GM06990 (cell line): ENCODE data around the gene CCR9.

Source experiments
- DNase-seq: peaks from one replicate; pipeline ENCODE4 v3.0.0-alpha.2; 2011; ENCODE audit not compliant: insufficient read length; ENCODE audit errors: extremely low read depth
- H3K27me3 ChIP-seq: replicated peaks from 2 replicates; pipeline ENCODE4 v1.6.0; 2011; ENCODE audit warnings: low read length; ENCODE audit not compliant: control insufficient read depth, insufficient read depth
- H3K36me3 ChIP-seq: 2 replicates; pipeline ENCODE4 v1.5.1; 2011; ENCODE audit warnings: low read length; ENCODE audit not compliant: control insufficient read depth, insufficient read depth
- H3K4me3 ChIP-seq: replicated peaks from 2 replicates; pipeline ENCODE4 v1.5.1; 2011; ENCODE audit warnings: low read depth, mild to moderate bottlenecking, control low read depth, low read length
- TF ChIP-seq, protein P1 (sequence below): IDR thresholded peaks from 2 replicates; pipeline ENCODE4 v1.5.1; 2011; ENCODE audit warnings: low read length, control low read depth, mild to moderate bottlenecking, inconsistent platforms; ENCODE audit not compliant: insufficient read depth, poor library complexity, severe bottlenecking

The CCR9 gene

DNA sequence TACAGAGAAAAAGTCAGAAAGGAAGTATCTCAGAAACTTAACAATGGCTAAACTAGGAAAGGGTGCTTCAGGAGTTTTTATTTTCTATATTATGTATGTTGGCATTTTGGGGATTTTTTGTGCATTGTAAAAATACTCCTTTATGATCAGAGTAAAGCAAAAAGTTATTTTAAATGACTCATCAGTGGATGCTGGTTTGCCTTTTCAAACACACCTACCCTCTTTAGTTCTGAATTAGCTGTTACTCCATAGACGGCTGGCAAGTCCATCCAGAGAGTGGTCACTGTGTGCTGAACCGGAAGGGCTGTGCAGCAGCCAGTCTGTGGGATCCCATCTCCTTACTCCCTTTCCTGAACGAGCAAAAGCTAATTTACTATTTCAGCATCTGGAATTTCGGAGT lies 942 bp downstream of the CCR9 start:
- H3K36me3 ChIP-seq: no peaks in the 10 kb centered on the region
- no peak for DNase-seq

DNA sequence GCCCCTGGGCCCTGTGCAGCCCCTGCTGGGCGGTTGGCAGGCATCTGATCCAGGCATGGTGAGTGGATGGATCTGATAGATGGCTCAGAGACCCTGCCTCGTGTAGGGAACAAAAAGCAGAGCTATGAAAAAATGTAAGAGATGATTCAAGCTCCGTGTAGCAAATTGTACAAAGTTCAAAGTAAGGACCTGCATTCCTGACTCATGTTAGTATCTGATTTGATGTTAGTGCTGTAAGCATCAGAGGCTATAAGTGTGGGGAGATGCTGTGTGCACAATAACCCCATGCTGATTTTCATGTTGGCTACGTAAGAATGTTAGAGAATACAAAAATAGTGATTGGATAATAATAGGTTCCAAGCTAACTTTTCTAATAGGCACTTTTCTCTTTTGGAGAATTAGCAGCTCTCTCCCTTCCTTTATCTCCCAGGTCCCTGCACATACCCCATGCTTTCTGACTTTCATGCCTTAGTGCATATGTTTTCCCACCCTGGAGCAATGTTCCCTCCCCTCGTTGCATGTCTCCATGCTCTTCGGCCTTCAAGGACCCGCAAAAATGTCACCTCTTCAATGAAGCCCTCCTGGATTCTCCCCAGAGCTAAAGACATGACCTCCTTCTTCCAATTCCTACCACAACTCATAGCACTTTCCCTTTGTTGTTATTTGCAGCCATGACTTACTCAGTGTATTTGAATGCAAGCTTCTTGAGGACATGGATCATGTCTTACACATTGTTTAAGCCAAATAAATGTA lies 1.6 kb downstream of the CCR9 start:
- H3K4me3 ChIP-seq: no peak overlapping the region
- TF ChIP-seq, protein P1, sequence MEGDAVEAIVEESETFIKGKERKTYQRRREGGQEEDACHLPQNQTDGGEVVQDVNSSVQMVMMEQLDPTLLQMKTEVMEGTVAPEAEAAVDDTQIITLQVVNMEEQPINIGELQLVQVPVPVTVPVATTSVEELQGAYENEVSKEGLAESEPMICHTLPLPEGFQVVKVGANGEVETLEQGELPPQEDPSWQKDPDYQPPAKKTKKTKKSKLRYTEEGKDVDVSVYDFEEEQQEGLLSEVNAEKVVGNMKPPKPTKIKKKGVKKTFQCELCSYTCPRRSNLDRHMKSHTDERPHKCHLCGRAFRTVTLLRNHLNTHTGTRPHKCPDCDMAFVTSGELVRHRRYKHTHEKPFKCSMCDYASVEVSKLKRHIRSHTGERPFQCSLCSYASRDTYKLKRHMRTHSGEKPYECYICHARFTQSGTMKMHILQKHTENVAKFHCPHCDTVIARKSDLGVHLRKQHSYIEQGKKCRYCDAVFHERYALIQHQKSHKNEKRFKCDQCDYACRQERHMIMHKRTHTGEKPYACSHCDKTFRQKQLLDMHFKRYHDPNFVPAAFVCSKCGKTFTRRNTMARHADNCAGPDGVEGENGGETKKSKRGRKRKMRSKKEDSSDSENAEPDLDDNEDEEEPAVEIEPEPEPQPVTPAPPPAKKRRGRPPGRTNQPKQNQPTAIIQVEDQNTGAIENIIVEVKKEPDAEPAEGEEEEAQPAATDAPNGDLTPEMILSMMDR: no peak
- DNase-seq: no peak
- no peaks in the 10 kb centered on the region; the same call in 1 of the 2 replicates for H3K27me3 ChIP-seq
- H3K36me3 ChIP-seq: no peaks in the 10 kb centered on the region

More for the DNA sequence above, 942 bp downstream of the CCR9 start:
- no peak overlapping the region for H3K4me3 ChIP-seq
- TF ChIP-seq, protein P1: no peak
- no peaks in the 10 kb centered on the region; the same call in 1 of the 2 replicates for H3K27me3 ChIP-seq

DNA sequence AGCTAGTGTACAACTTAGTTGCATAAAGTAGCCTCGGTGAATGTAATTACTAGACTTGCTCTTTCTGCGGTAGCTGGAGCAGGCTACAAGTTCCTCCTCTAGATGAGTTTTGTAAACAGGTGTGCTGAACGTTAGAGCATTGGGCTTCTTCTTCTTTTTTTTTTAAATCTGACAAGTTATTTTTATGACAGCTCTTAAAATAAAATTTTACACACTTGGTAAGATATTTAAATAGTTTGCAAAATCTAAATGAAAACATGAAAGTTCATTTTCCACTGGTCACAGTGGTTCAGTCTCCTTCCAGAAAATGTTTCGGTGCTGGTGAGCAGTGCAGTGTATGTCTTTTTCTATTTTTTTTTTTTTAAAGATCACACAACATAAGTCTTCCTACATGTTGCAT lies 3.0 kb downstream of the CCR9 start:
- no peak for DNase-seq
- Histone ChIP-seq H3K27me3 (no peaks in the 10 kb centered on the region; the same call in 1 of the 2 replicates), H3K4me3 (no peak overlapping the region), H3K36me3 (no peaks in the 10 kb centered on the region)
- TF ChIP-seq, protein P1: no peak

DNA sequence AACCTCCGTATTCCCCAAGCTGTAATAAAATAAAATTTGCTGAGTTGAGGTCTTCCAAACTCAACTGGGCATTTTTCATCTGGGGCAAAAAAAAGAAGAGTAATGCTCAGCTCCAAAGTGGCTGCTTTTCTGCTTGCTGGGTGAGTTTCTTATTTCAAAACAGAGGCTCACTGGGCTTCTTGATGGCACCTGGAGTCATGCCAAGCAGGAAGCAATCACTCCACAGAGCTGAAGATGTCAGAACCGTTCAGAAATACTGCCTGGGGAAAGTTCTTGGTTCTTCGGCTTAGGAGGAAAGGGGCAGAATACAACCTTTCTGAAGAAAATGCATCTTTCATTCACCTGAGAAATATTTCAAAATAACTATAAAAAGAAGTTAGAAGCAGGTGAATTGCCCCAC lies 4.1 kb downstream of the CCR9 start:
- TF ChIP-seq, protein P1: no peak
- DNase-seq: no peak
- H3K4me3 ChIP-seq: no peak overlapping the region
- no peaks in the 10 kb centered on the region; the same call in 1 of the 2 replicates for H3K27me3 ChIP-seq
- H3K36me3 ChIP-seq: no peaks in the 10 kb centered on the region

DNA sequence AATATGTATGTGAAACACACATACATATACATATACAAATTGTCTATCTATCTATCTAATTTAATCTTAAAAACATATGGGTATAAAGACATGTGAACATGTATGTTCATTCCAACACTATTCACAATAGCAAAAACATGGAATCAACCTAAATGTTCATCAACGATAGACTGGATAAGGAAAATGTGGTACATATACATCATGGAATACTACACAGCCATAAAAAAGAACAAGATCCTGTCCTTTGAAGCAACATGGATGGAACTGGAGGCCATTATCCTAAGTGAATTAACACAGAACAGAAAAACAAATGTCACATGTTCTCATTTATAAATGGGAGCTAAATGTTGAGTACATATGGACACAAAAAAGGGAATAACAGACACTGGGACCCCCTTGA lies 5.8 kb downstream of the CCR9 start:
- DNase-seq: no peak
- TF ChIP-seq, protein P1: no peak
- Histone ChIP-seq H3K4me3 (no peak overlapping the region), H3K36me3 (no peaks in the 10 kb centered on the region), H3K27me3 (no peaks in the 10 kb centered on the region; the same call in 1 of the 2 replicates)
